ENCODE data around the gene PKNOX2. TPM values are rescaled to one million over a fixed set of nuclear protein-coding genes. Genes with fewer than 3 reads are reported as not detected.

Gene PKNOX2
- total RNA-seq, 1 experiment from 2014 or later = 13.1 TPM

- Histone ChIP-seq H3K36me3 (0 out of 2 replicates have a peak, but pooled peaks cover 3% of the 10 kb centered on the region), H3K4me1 (no peaks in the 10 kb centered on the region), H3K27ac (no peak overlapping the region), H3K9me3 (replicated peaks) (no peaks in the 10 kb centered on the region), H3K4me3 (no peak overlapping the region), H3K27me3 (no peaks in the 10 kb centered on the region)
- DNase-seq = no peak
These were observed 28.3 kb downstream of the PKNOX2 start for GRCh38 chr11:125192717-125193415.

GRCh38 chr11:125193416-125193726 is 28.8 kb downstream of the PKNOX2 start:
- DNase-seq = no peak

GRCh38 chr11:125193841-125194240 is 29.3 kb downstream of the PKNOX2 start:
- H3K4me1 ChIP-seq = no peaks in the 10 kb centered on the region
- no peaks in the 10 kb centered on the region for H3K27me3 ChIP-seq
- no peak overlapping the region for H3K4me3 ChIP-seq
- H3K9me3 ChIP-seq (replicated peaks) = no peaks in the 10 kb centered on the region
- 0 out of 2 replicates have a peak, but pooled peaks cover 3% of the 10 kb centered on the region for H3K36me3 ChIP-seq
- H3K27ac ChIP-seq = no peak overlapping the region
- DNase-seq = no peak

More at GRCh38 chr11:125193416-125193726, 28.8 kb downstream of the PKNOX2 start:
- H3K36me3 ChIP-seq = 0 out of 2 replicates have a peak, but pooled peaks cover 3% of the 10 kb centered on the region
- H3K27me3 ChIP-seq = no peaks in the 10 kb centered on the region
- H3K9me3 ChIP-seq (replicated peaks) = no peaks in the 10 kb centered on the region
- no peaks in the 10 kb centered on the region for H3K4me1 ChIP-seq
- H3K4me3 ChIP-seq = no peak overlapping the region
- no peak overlapping the region for H3K27ac ChIP-seq

- H3K36me3 ChIP-seq = no peaks in the 10 kb centered on the region
- H3K27me3 ChIP-seq = no peaks in the 10 kb centered on the region
- DNase-seq = no peak
- no peaks in the 10 kb centered on the region for H3K9me3 ChIP-seq (replicated peaks)
- H3K4me1 ChIP-seq = peaks cover 23% of the 10 kb centered on the region
- H3K27ac ChIP-seq = no peak overlapping the region
- H3K4me3 ChIP-seq = no peak overlapping the region
These were observed 35.4 kb downstream of the PKNOX2 start for GRCh38 chr11:125199915-125200314.

- Histone ChIP-seq H3K4me3 (no peak overlapping the region), H3K9me3 (replicated peaks) (no peaks in the 10 kb centered on the region)
- DNase-seq = no peak
These were observed 35.9 kb downstream of the PKNOX2 start for GRCh38 chr11:125200441-125200840.

GRCh38 chr11:125201525-125202141 is 37.1 kb downstream of the PKNOX2 start:
- peak; percentile 56 to 78 for DNase-seq
- Histone ChIP-seq H3K4me1 (peaks cover 23% of the 10 kb centered on the region), H3K27me3 (no peaks in the 10 kb centered on the region), H3K9me3 (replicated peaks) (no peaks in the 10 kb centered on the region), H3K4me3 (no peak overlapping the region), H3K36me3 (no peaks in the 10 kb centered on the region; the same call in 1 of the 2 replicates), H3K27ac (peak overlapping the region; percentile 79)

More at GRCh38 chr11:125200441-125200840, 35.9 kb downstream of the PKNOX2 start:
- Histone ChIP-seq H3K27ac (no peak overlapping the region), H3K4me1 (peaks cover 23% of the 10 kb centered on the region), H3K27me3 (no peaks in the 10 kb centered on the region), H3K36me3 (no peaks in the 10 kb centered on the region; the same call in 1 of the 2 replicates)

- no peak overlapping the region for H3K4me3 ChIP-seq
- no peaks in the 10 kb centered on the region for H3K9me3 ChIP-seq (replicated peaks)
- peaks cover 23% of the 10 kb centered on the region for H3K4me1 ChIP-seq
- no peaks in the 10 kb centered on the region; the same call in 1 of the 2 replicates for H3K36me3 ChIP-seq
- no peaks in the 10 kb centered on the region for H3K27me3 ChIP-seq
- peak; percentile 15 to 43 for DNase-seq
- H3K27ac ChIP-seq = peak overlapping the region; percentile 79
These were observed 37.9 kb downstream of the PKNOX2 start for GRCh38 chr11:125202362-125202880.

GRCh38 chr11:125202977-125203376 is 38.4 kb downstream of the PKNOX2 start:
- no peak for DNase-seq
- Histone ChIP-seq H3K27ac (no peak overlapping the region), H3K9me3 (replicated peaks) (no peaks in the 10 kb centered on the region), H3K4me1 (peaks cover 23% of the 10 kb centered on the region), H3K27me3 (no peaks in the 10 kb centered on the region), H3K4me3 (no peak overlapping the region), H3K36me3 (no peaks in the 10 kb centered on the region; the same call in 1 of the 2 replicates)

- no peaks in the 10 kb centered on the region; the same call in 1 of the 2 replicates for H3K36me3 ChIP-seq
- DNase-seq = no peak
- H3K4me3 ChIP-seq = no peak overlapping the region
These were observed 43.4 kb downstream of the PKNOX2 start for GRCh38 chr11:125207866-125208425.

GRCh38 chr11:125210066-125210465 is 45.5 kb downstream of the PKNOX2 start:
- DNase-seq = no peak
- Histone ChIP-seq H3K27me3 (no peaks in the 10 kb centered on the region), H3K4me3 (no peak overlapping the region), H3K36me3 (no peaks in the 10 kb centered on the region; the same call in 1 of the 2 replicates), H3K27ac (no peak overlapping the region), H3K4me1 (peaks cover 34% of the 10 kb centered on the region), H3K9me3 (replicated peaks) (no peaks in the 10 kb centered on the region)

More at GRCh38 chr11:125207866-125208425, 43.4 kb downstream of the PKNOX2 start:
- Histone ChIP-seq H3K27ac (no peak overlapping the region), H3K27me3 (no peaks in the 10 kb centered on the region), H3K9me3 (replicated peaks) (no peaks in the 10 kb centered on the region), H3K4me1 (peaks cover 18% of the 10 kb centered on the region)

- Histone ChIP-seq H3K4me1 (peaks cover 47% of the 10 kb centered on the region), H3K4me3 (no peak overlapping the region), H3K9me3 (replicated peaks) (no peaks in the 10 kb centered on the region), H3K36me3 (no peaks in the 10 kb centered on the region), H3K27ac (peak overlapping the region; percentile 31; the same call in 1 of the 2 replicates), H3K27me3 (no peaks in the 10 kb centered on the region)
- peak; percentile 79 to 89 for DNase-seq
These were observed 46.8 kb downstream of the PKNOX2 start for GRCh38 chr11:125211191-125211947.

GRCh38 chr11:125211948-125212340 is 47.4 kb downstream of the PKNOX2 start:
- H3K36me3 ChIP-seq = no peaks in the 10 kb centered on the region
- peaks cover 51% of the 10 kb centered on the region for H3K4me1 ChIP-seq
- peak overlapping the region; percentile 31 for H3K27ac ChIP-seq
- no peaks in the 10 kb centered on the region for H3K27me3 ChIP-seq
- H3K9me3 ChIP-seq (replicated peaks) = no peaks in the 10 kb centered on the region
- no peak for DNase-seq
- no peak overlapping the region for H3K4me3 ChIP-seq

GRCh38 chr11:125214601-125215565 is 50.3 kb downstream of the PKNOX2 start:
- Histone ChIP-seq H3K4me3 (no peak overlapping the region), H3K9me3 (replicated peaks) (no peaks in the 10 kb centered on the region), H3K27me3 (no peaks in the 10 kb centered on the region), H3K36me3 (no peaks in the 10 kb centered on the region), H3K27ac (peak overlapping the region; percentile 44), H3K4me1 (peaks cover 49% of the 10 kb centered on the region)
- peak; percentile 51 to 69 for DNase-seq

All from SJCRH30 (cell line).